Kasumi-1 (cell line): Measurements from ENCODE around the gene SPACDR.
"Not testable (repeated sequence)": the region's sequence is repeated elsewhere in the genome, so short reads cannot be mapped to it uniquely, and the experiment has no call there.

ENCODE experiments used
- DNase-seq, 2 experiments: peaks; one replicate each; lab custom pipeline; 2025; lab: John Stamatoyannopoulos, UW

The SPACDR gene

DNA sequence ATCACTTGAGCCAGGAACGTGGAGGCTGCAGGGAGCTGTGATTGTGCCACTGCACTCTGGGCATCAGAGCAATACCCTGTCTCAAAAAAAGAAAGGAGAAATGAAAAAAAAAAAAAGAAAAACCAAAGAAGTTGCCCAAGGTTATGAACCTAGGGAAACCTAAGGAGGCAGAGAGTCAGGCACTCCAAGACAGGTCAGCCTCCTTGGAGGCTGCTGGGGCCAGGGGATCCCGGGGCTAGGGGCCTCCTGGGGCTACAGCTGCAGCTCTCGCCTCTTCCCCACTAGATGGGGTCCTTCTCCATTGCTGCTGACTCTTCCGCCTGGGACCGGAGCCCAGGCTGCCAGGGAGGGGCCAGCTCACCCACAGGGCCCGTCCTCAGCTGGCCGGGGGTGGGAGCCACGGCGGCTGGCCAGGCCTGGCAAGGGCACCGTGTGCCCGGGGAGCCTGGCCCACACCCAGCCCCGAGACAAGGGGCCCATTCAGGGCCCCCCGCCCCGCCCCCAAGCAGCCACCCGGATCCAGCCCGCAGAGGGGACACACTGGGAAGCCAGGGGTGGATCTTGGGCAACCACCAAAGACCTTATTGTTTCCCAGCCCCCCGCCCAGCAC lies 1.7 kb upstream of the SPACDR start:
- peak; percentile 62 to 67 for DNase-seq

DNA sequence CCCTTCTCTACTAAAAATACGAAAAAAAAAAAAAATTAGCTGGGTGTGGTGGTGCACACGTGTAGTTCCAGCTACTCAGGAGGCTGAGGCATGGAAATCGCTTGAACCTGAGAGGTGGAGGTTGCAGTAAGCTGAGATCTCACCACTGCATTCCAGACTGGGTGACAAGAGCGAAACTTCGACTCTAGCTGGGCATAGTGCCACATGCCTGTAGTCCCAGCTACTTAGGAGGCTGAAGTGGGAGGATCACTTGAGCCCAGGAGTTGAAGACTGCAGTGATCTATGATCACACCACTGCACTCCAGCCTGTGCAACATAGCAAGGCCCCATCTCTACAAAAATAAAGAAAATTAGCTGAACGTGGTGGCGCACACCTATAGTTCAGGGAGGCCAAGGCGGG lies 1.2 kb upstream of the SPACDR start:
- no peak for DNase-seq

DNA sequence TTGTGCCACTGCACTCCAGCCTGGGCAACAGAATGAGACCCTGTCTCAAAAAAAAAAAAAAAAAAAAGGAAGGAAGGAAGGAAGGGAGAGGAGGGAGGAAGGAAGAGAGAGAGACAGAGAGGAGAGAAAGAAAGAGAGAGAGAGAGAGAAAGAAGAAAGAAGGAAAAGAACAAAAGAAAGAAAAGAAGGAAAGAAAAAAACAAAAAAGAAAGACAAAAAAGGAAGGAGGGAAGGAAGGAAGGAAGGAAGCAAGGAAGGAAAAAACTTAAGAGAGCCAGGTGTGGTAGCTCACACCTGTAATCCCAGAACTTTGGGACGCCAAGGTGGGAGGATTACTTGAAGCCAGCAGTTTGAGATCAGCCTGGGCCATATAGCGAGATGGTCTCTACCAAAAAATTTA lies 731 bp upstream of the SPACDR start:
- DNase-seq = no peak

DNA sequence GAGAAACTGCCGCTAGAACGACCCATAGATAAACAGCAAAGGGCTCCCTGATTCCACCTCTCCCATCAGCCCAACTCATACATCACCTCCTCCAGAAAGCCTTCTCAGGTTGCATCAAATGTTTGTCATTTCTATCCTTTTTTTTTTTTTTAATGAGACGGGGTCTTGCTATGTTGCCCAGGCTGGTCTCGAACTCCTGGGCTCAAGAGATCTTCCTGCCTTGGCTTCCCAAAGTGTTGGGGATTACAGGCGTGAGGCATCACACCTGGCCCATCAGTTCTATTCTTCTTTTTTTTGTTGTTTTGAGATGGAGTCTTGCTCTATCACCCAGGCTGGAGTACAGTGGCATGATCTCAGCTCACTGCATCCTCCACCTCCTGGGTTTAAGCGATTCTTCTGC lies 7.0 kb downstream of the SPACDR start:
- DNase-seq = no peak

DNA sequence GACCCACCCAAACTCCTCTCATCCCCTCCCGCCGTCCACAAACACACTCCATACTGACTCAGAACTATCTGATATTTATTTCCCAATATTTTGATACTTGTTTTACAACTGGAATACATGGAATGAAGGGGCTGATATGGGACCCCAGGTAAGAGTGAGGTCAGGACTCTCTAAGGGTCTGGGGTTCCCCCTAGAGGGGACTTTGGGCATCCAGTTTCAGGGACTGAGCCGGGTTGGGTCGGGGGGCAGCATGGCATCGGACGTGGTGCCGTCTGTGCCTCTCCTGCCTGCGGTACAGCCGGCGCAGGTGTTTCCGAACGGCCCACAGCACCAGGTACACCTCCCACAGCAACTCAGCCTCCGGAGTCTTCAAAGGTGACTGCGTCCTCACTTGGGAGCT lies 7.5 kb downstream of the SPACDR start:
- DNase-seq = no peak

DNA sequence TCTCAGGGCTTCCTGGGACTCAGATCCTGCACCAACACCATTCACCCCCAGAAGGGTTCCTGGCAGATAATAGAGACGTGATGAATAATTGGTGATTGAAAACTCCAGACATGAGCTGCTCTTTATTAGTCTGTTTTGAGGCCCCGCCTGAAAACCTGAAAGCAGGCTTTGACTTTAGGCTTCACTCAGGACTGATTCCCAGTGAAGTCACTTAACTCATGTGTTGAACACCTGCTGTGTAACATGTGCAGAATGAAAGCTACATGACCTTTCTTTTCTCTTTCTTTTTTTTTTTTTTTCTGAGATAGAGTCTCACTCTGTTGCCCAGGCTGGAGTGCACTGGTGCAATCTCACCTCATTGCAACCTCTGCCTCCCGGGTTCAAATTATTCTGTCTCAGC lies 8.9 kb downstream of the SPACDR start:
- DNase-seq = no peak

- not testable (repeated sequence) for DNase-seq
Measured at GRCh38 chr7:100453854-100454253, 10.2 kb downstream of the SPACDR start.

DNA sequence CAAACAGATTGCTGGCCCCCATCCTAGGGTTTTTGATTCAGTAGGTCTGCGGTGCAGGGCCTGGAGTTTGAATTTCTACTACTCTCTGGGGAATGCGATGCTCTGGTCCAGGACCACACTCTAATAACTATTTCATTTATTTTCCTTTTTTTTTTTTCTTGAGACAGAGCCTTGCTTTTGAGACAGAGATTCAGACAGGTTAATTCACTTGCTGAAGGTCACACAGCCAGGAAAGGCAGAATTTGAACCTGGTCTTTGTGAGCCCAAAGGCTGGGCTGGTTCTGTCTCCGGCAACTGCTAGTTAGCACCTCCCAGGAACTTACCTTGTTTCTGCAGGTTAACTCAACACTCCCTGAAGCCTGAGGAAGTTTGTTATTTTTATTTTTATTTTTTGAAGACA lies 11.5 kb downstream of the SPACDR start:
- DNase-seq = no peak

DNA sequence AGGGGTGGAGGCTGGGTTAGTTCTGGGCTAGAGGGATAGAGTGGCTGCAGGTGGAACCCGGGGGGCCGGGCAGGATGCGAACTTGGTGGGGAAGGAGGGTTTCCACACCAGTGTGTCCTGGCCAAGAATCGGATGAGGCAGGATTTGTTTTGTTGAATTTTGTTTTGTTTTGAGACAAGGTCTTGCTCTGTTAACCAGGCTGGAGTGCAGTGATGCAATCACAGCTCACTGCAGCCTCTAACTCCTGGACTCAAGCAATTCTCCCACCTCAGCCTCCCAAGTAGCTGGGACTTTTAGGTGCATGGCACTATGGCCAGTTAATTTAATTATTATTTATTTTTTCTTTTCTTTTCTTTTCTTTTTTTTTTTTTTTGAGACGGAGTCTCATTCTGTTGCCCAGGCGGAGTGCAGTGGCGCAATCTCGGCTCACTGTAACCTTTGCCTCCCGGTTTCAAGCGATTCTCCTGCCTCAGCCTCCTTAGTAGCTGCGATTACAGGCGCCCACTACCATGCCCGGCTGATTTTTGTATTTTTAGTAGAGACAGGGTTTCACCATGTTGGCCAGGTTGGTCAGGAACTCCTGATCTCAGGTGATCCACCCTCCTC lies 14.8 kb downstream of the SPACDR start:
- no peak for DNase-seq

GRCh38 chr7:100447363-100447762 lies 16.7 kb downstream of the SPACDR start:
- DNase-seq = not testable (repeated sequence)

- DNase-seq = no peak
Measured at GRCh38 chr7:100446040-100446439, 18.0 kb downstream of the SPACDR start.

- DNase-seq = peak in 1 of 2 experiments; percentile 23
Measured at GRCh38 chr7:100444311-100445278, 19.5 kb downstream of the SPACDR start.

DNA sequence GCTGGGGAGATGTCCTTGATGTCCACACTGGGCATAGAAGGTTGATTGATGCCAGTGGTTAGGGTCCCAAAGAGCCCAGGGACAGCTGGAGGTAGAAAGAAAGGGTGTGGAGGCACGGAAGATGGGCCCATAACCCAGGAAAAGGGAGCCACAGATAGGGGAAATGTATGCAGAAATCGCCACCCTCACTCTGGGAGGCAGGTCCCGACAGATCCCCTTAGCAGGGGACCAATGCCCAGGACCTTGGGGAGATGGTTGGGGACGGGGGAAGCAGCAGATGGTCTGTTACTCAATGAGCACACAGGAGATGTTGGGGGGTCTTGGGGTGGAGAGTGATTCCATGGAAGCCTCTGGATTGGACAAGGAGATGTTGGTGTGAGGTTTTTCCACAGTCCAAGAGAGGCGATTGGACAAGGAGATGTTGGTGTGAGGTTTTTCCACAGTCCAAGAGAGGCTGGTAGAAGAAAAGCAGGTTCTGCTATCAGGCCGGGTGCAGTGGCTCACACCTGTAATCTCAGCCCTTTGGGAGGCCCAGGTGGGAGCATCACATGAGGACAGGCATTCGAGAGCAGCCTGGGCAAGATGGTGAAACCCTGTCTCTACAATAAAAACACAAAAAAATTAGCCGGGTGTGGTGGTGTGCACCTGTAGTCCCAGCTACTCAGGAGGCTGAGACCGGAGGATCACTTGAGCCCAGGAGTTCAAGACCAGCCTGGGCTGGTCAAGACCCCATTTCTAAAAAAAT lies 20.8 kb downstream of the SPACDR start:
- DNase-seq = no peak

DNA sequence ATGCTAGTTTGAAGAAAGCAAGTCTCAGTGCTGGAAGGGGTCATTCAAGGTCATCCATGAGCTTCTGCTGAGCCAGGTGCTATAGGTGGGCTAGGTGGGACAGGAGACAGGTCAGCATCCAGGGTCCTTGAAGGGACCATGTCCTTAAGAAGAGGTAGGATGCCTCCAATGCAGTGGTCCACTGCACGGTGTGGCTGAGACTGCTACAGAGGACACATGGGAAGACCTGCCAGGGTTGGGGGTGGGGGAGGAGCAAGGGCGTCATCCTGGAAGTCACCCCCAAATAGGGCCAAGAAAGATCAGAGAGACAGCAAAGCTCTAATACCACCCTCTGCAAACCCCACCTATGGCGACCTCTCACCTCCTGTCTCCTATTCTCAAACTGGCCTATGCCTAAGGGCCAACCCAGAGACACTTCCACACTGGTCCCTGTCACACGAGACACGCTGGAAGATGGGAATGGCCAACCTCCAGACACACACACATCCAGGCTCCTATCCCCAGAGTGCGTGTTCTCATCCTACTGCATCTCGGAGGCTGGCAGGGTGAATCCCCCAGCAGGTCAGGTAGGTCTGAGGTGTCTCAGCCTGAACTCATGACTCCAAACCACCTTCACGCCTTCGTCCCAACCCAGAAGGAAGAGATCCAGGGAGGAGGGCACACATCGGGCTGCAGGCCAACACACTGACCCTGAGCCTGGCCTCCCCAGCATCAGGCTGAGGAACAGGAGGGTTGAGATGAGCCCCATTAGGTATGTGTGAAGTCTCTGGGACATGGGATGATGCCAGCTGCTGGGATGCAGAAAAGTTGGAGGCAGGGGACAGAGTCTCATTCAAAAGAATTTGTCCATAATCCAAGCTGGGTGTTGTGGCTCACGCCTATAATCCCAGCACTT lies 22.2 kb downstream of the SPACDR start:
- DNase-seq = no peak

GRCh38 chr7:100439244-100439643 lies 24.8 kb downstream of the SPACDR start:
- DNase-seq = not testable (repeated sequence)

DNA sequence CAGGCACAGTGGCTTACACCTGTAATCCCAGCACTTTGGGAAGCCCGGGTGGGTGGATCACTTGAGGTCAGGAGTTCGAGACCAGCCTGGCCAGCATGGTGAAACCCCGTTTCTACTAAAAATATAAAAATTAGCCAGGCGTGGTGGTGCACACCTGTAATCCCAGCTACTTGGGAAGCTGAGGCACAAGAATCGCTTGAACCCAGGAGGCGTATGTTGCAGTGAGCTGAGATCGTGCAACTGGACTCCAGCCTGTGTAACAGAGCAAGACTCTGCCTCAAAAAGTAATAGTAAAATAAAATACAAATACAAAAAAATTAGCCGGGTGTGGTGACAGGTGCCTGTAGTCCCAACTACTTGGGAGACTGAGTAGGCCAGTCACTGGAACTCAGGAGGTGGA lies 25.3 kb downstream of the SPACDR start:
- DNase-seq = not testable (repeated sequence)

- no peak for DNase-seq
Measured at GRCh38 chr7:100438172-100438571, 25.9 kb downstream of the SPACDR start.

DNA sequence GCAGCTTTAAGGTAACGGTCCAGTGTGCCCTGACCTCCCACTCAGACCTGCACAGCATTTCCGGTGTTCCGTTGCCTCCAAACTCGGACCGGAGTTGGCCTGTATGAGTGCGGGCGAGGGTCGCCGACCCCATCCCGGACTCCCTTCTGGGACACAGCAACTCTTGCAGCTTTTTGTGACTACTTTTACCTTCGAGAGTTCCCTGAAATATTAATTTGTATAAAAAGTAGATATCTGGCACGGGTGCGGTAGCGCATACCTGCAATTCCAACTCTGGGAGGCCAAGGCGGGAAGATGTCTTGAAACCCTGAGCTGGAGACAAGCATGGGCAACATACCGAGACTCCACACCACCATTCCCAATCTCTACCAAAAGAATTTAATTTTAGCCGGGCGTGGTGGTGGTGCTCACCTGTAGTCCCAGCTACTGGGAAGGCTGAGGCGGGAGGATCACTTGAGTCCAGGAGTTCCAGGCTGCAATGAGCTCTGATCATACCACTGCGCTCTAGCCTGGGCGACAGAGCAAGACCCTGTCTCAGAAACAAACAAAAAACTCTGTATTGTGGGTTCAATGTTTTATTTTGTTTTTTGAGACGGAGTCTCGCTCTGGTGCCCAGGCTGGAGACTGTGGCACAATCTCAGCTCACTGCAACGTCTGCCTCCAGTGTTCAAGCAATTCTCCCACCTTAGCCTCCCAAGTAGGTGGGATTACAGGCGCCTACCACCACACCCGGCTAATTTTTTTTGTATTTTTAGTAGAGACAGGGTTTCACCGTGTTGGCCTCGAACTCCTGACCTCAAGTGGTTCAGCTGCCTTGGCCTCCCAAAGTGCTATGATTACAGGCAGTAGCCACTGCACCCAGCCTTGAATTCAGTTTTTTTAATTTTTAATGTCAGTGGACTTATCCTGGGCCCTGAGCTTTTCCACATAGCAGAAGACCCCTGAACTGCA lies 26.6 kb downstream of the SPACDR start:
- no peak for DNase-seq

DNA sequence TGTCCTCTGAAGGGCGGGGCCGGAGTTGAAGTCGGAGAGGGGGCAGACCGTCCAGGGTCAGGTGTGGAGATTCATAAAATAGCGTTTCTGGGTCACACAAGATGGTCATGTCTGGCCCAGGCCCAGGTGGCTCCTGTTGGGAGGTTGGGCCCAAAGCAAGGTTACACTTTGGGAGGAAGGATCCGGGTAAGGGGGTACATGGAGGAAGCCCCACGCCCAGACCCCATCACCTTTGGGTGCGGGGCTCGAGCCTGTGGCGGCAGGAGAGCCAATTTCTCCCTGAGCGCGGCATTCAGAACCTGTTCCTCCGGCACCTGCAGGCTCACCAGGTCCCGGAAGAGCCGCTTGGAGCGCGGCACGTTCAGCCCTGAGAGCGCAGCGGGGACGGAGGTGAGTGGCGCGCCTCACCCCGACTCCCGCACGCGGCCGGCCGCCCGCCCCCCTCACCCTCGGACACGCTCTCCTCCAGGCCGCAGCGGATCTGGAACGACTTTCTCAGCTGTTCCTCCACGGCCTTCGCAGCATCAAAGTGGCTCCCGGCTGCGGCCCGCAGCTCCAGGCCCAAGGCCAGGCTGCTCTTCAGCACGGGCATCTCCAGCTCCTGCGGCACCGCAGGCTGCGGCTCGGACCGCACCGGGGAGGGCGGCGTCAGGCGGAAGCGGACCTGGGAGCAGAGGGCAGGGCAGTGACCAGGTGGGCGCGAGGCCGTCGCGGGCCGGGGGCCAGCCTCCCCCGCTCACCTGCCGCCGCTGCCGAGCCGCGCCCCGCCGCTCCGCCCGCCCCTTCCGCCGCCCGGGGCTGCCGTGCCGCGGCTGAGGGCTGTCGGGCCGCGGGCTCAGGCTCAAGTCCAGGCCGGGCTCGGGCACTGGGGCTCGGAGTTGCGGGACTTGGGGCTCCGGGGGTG lies 28.4 kb downstream of the SPACDR start:
- DNase-seq = peak; percentile 26 to 48
